ENCODE results near the gene PAX8. TPM values are rescaled to one million over a fixed set of nuclear protein-coding genes. Genes with fewer than 3 reads are reported as not detected.

The PAX8 gene
- polyA plus RNA-seq, 1 of the 3 experiments (the other 2 are of a cell fraction) = 0.23 TPM

DNA sequence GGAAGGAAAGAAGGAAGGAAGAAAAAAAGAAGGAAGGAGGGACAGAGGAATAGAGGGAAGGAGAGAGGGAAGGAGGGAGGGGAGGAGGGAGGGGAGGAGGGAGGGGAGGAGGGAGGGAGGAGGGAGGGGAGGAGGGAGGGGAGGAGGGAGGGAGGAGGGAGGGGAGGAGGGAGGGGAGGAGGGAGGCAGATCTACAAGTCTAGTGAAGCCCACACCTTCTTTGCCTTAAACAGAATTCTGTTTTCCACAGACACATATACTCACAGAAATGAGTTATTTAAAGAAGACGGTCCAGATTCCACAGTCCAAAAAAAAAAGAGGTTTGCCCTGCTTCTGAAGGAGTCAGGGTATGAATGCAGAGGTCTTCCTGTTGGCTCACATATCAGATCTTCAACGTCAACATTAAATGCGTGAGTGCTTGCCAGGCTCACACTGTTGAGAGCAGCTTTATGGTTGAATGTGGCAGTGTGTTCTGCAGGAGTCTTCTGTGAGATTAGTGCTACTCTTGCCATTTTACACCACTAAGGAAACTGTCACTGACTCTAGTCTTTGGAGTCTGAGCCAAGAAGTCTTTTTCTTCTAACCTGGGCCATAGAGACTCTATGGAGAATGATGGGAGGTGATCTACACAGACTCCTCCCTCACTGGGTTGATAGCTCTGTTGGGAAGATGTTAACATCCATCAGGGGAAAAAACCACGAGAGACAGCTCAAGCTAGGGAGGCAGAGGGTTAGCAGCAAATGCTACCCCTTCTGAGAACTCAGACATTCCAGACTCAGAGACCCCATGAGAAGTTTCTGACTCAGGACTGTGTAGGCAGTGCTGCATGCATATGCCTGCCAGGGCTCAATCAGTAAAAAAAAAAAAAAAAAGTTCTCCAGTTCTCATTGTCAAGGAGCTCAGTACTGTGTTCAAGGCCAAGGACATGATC, 23.3 kb downstream of the PAX8 start:
- no peaks in the 10 kb centered on the region for H3K79me2 ChIP-seq (ENCODE audit: insufficient read depth)
- POLR2A ChIA-PET = interaction anchor here (0.6 kb wide), 1 partner anchor 12 kb away, joined by 4 read pairs; no protein-coding TSS in a partner anchor

More for the DNA sequence above, 23.3 kb downstream of the PAX8 start:
- H3K9ac ChIP-seq = no peak overlapping the region
- no peaks in the 10 kb centered on the region for H3K4me1 ChIP-seq (ENCODE audit: control insufficient read depth in 1 of 2, insufficient read depth in 2 of 2, low read depth in 1 of 2, low read length in 1 of 2)
- CTCF ChIA-PET = interaction anchor here (0.9 to 4.4 kb wide), 6 partner anchors 13 to 135 kb away, joined by 3 to 17 read pairs (median 5); no protein-coding TSS in a partner anchor
- H3K9me3 ChIP-seq = no peaks in the 10 kb centered on the region
- H3K4me2 ChIP-seq = no peak overlapping the region
- 7% methylated on average over 4 of the region's 4 CpGs for WGBS (ENCODE audit: low lambda C conversion rate)
- DNase-seq = no peak
- H4K20me1 ChIP-seq (ENCODE audit: insufficient read depth) = no peaks in the 10 kb centered on the region
- H3F3A ChIP-seq (replicated peaks; ENCODE audit: insufficient read depth) = no peaks in the 10 kb centered on the region
- H3K9me2 ChIP-seq = no peaks in the 10 kb centered on the region
- no peak overlapping the region for H3K4me3 ChIP-seq (ENCODE audit: low read depth in 2 of 2, low read length in 1 of 2)
- H3K27me3 ChIP-seq (ENCODE audit: insufficient read depth) = peaks cover 42% of the 10 kb centered on the region; the same call in 1 of the 2 replicates
- H3K36me3 ChIP-seq (replicated peaks in 1 of 2; ENCODE audit: control insufficient read depth in 1 of 2, insufficient read depth in 2 of 2, low read length in 1 of 2) = no peaks in the 10 kb centered on the region
- no peak overlapping the region for H2AFZ ChIP-seq (ENCODE audit: low read depth)
- no peak overlapping the region for H3K27ac ChIP-seq (ENCODE audit: low read depth in 2 of 2, low read length in 1 of 2)
- TF ChIP-seq CHD2 (IDR thresholded peaks at IDR 0.05; ENCODE audit: low read length, partially characterized antibody) = no peak
- no peak for TF ChIP-seq EP300 (IDR thresholded peaks at IDR 0.05; ENCODE audit: borderline replicate concordance in 1 of 2, low read depth in 1 of 2, low read length in 1 of 2)
- TF ChIP-seq FOXJ3 (CRISPR knock-in tag; IDR thresholded peaks at IDR 0.05) = no peak
- no peak for TF ChIP-seq SIN3A (IDR thresholded peaks at IDR 0.05; ENCODE audit: borderline replicate concordance, low read depth, low read length)
- TF ChIP-seq, protein P1, sequence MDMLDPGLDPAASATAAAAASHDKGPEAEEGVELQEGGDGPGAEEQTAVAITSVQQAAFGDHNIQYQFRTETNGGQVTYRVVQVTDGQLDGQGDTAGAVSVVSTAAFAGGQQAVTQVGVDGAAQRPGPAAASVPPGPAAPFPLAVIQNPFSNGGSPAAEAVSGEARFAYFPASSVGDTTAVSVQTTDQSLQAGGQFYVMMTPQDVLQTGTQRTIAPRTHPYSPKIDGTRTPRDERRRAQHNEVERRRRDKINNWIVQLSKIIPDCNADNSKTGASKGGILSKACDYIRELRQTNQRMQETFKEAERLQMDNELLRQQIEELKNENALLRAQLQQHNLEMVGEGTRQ (IDR thresholded peaks at IDR 0.05; ENCODE audit: borderline replicate concordance, low read depth, low read length) = no peak
- TF ChIP-seq, protein P2, sequence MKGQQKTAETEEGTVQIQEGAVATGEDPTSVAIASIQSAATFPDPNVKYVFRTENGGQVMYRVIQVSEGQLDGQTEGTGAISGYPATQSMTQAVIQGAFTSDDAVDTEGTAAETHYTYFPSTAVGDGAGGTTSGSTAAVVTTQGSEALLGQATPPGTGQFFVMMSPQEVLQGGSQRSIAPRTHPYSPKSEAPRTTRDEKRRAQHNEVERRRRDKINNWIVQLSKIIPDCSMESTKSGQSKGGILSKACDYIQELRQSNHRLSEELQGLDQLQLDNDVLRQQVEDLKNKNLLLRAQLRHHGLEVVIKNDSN (IDR thresholded peaks at IDR 0.05; ENCODE audit: borderline replicate concordance, low read depth) = no peak
- TF ChIP-seq, protein P3, sequence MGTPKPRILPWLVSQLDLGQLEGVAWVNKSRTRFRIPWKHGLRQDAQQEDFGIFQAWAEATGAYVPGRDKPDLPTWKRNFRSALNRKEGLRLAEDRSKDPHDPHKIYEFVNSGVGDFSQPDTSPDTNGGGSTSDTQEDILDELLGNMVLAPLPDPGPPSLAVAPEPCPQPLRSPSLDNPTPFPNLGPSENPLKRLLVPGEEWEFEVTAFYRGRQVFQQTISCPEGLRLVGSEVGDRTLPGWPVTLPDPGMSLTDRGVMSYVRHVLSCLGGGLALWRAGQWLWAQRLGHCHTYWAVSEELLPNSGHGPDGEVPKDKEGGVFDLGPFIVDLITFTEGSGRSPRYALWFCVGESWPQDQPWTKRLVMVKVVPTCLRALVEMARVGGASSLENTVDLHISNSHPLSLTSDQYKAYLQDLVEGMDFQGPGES (IDR thresholded peaks at IDR 0.05; ENCODE audit: low read depth, low read length) = no peak
- no peak for TF ChIP-seq MXI1 (IDR thresholded peaks at IDR 0.05; ENCODE audit: low read depth, low read length)
- TF ChIP-seq GABPA (IDR thresholded peaks at IDR 0.05; ENCODE audit: low read depth) = no peak
- TF ChIP-seq, protein P4, sequence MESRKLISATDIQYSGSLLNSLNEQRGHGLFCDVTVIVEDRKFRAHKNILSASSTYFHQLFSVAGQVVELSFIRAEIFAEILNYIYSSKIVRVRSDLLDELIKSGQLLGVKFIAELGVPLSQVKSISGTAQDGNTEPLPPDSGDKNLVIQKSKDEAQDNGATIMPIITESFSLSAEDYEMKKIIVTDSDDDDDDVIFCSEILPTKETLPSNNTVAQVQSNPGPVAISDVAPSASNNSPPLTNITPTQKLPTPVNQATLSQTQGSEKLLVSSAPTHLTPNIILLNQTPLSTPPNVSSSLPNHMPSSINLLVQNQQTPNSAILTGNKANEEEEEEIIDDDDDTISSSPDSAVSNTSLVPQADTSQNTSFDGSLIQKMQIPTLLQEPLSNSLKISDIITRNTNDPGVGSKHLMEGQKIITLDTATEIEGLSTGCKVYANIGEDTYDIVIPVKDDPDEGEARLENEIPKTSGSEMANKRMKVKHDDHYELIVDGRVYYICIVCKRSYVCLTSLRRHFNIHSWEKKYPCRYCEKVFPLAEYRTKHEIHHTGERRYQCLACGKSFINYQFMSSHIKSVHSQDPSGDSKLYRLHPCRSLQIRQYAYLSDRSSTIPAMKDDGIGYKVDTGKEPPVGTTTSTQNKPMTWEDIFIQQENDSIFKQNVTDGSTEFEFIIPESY (IDR thresholded peaks at IDR 0.05; ENCODE audit: borderline replicate concordance, low read depth) = no peak
- TF ChIP-seq JUND (IDR thresholded peaks at IDR 0.05) = no peak
- TF ChIP-seq, protein P5, sequence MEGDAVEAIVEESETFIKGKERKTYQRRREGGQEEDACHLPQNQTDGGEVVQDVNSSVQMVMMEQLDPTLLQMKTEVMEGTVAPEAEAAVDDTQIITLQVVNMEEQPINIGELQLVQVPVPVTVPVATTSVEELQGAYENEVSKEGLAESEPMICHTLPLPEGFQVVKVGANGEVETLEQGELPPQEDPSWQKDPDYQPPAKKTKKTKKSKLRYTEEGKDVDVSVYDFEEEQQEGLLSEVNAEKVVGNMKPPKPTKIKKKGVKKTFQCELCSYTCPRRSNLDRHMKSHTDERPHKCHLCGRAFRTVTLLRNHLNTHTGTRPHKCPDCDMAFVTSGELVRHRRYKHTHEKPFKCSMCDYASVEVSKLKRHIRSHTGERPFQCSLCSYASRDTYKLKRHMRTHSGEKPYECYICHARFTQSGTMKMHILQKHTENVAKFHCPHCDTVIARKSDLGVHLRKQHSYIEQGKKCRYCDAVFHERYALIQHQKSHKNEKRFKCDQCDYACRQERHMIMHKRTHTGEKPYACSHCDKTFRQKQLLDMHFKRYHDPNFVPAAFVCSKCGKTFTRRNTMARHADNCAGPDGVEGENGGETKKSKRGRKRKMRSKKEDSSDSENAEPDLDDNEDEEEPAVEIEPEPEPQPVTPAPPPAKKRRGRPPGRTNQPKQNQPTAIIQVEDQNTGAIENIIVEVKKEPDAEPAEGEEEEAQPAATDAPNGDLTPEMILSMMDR (IDR thresholded peaks at IDR 0.05) = no peak
- TF ChIP-seq MEF2A (IDR thresholded peaks at IDR 0.05; ENCODE audit: borderline replicate concordance, low read depth) = no peak
- TF ChIP-seq, protein P6, sequence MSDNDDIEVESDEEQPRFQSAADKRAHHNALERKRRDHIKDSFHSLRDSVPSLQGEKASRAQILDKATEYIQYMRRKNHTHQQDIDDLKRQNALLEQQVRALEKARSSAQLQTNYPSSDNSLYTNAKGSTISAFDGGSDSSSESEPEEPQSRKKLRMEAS (IDR thresholded peaks at IDR 0.05; ENCODE audit: low read depth) = no peak
- no peak for TF ChIP-seq TEAD4 (IDR thresholded peaks at IDR 0.05; ENCODE audit: borderline replicate concordance, insufficient read depth)
